Measurements from ENCODE around the gene POLD3. TPM values are rescaled to one million over a fixed set of nuclear protein-coding genes. Genes with fewer than 3 reads are reported as not detected.

Gene POLD3
- total and polyA plus RNA-seq, 8 donors: 4.7 to 85.7 (median 15.4) TPM

- DNase-seq: no peak
- TF ChIP-seq CTCF (IDR thresholded peaks at IDR 0.05) (no peak), EP300 (IDR thresholded peaks at IDR 0.05) (no peak), POLR2AphosphoS5 (IDR thresholded peaks at IDR 0.05) (no peak), POLR2A (IDR thresholded peaks at IDR 0.05) (no peak)
- Histone ChIP-seq H3K27me3 (peaks cover 0 to 16% (median 6%) of the 10 kb centered on the region in 3 donors), H3K9me3 (no peaks in the 10 kb centered on the region), H3K36me3 (no peaks in the 10 kb centered on the region), H3K4me3 (no peak overlapping the region), H3K27ac (no peak overlapping the region), H3K4me1 (peaks cover 24 to 58% (median 33%) of the 10 kb centered on the region in 4 donors)
- intact Hi-C loops (cut with DNase I; ENCODE audit: low total_unique reads): no loop called here
Measured at GRCh38 chr11:74685338-74685737, 93.0 kb downstream of the POLD3 start.

GRCh38 chr11:74685905-74686304, 93.5 kb downstream of the POLD3 start:
- Histone ChIP-seq H3K36me3 (no peaks in the 10 kb centered on the region), H3K4me1 (peaks cover 24 to 58% (median 31%) of the 10 kb centered on the region in 4 donors), H3K27me3 (peaks cover 0 to 16% (median 6%) of the 10 kb centered on the region in 3 donors), H3K27ac (no peak overlapping the region), H3K4me3 (no peak overlapping the region), H3K9me3 (no peaks in the 10 kb centered on the region)
- intact Hi-C loops (cut with DNase I; ENCODE audit: low total_unique reads): no loop called here
- 79 to 92% (median 90%) methylated on average over 3 of the region's 3 CpGs for WGBS, 5 donors
- no peak for DNase-seq
- TF ChIP-seq POLR2A (IDR thresholded peaks at IDR 0.05) (no peak), CTCF (IDR thresholded peaks at IDR 0.05) (no peak), EP300 (IDR thresholded peaks at IDR 0.05) (no peak), POLR2AphosphoS5 (IDR thresholded peaks at IDR 0.05) (no peak)

GRCh38 chr11:74686792-74687191, 94.4 kb downstream of the POLD3 start:
- no peak for DNase-seq
- no peak overlapping the region for H3K27ac ChIP-seq

GRCh38 chr11:74687237-74688023, 95.0 kb downstream of the POLD3 start:
- H3K9me3 ChIP-seq: no peaks in the 10 kb centered on the region
- H3K27ac ChIP-seq: peak overlapping the region in 2 of 5 donors; percentile 7 to 62
- intact Hi-C loops (cut with DNase I; ENCODE audit: low total_unique reads): no loop called here
- TF ChIP-seq POLR2AphosphoS5 (IDR thresholded peaks at IDR 0.05): no peak
- TF ChIP-seq CTCF (IDR thresholded peaks at IDR 0.05): no peak
- TF ChIP-seq POLR2A (IDR thresholded peaks at IDR 0.05): no peak
- TF ChIP-seq EP300 (IDR thresholded peaks at IDR 0.05): no peak
- H3K4me3 ChIP-seq: no peak overlapping the region
- H3K27me3 ChIP-seq: peaks cover 0 to 16% (median 6%) of the 10 kb centered on the region in 3 donors
- H3K36me3 ChIP-seq: no peaks in the 10 kb centered on the region
- H3K4me1 ChIP-seq: peaks cover 14 to 43% (median 18%) of the 10 kb centered on the region in 4 donors
- no peak for DNase-seq
- 66 to 80% (median 73%) methylated on average over 6 of the region's 6 CpGs for WGBS, 5 donors

More at GRCh38 chr11:74686792-74687191, 94.4 kb downstream of the POLD3 start:
- Histone ChIP-seq H3K9me3 (no peaks in the 10 kb centered on the region), H3K27me3 (peaks cover 0 to 16% (median 6%) of the 10 kb centered on the region in 3 donors), H3K4me1 (peaks cover 19 to 50% (median 24%) of the 10 kb centered on the region in 4 donors), H3K4me3 (no peak overlapping the region), H3K36me3 (no peaks in the 10 kb centered on the region)
- intact Hi-C loops (cut with DNase I; ENCODE audit: low total_unique reads): no loop called here
- WGBS, 5 donors: 67 to 88% (median 84%) methylated on average over 4 of the region's 4 CpGs
- TF ChIP-seq CTCF (IDR thresholded peaks at IDR 0.05): no peak

Data from stomach (tissue), 9 donors.